CD4-positive, alpha-beta T cell (primary cell): ENCODE data around the gene ACE. TPM values are rescaled to one million over a fixed set of nuclear protein-coding genes. Genes with fewer than 3 reads are reported as not detected.

Experiments
- ATAC-seq: fragments of 200-7000 bp; cut with Tn5 transposase; one replicate; pipeline ENCODE4 v1.10.0; 2022; ENCODE audit warnings: mild to moderate bottlenecking; ENCODE audit not compliant: poor library complexity
- CTCF ChIA-PET: fragments of 350-600 bp; sonication (Branson Sonifier 250); formaldehyde crosslinking; loops from one replicate; lab custom pipeline; 2021; ENCODE audit warnings: antibody characterized with exemption, inconsistent platforms; lab: Charles Lee
- POLR2A ChIA-PET: fragments of 350-600 bp; sonication (Branson Sonifier 250); formaldehyde crosslinking; loops from one replicate; lab custom pipeline; 2021; ENCODE audit warnings: antibody characterized with exemption, inconsistent platforms; lab: Charles Lee
- DNase-seq, 14 experiments: peaks; one replicate each; pipeline ENCODE4 v3.0.0-alpha.2; 2013 to 2020; ENCODE audit warnings: mixed read lengths in 2 of 14
- H3K27ac ChIP-seq, 2 donors: one replicate each; pipeline versions ENCODE4 v1.5.1 to v1.7.0; 2013; ENCODE audit warnings: low read length in 2 of 2, low read depth in 1 of 2, mild to moderate bottlenecking in 1 of 2
- H3K27me3 ChIP-seq, 2 experiments: 1 replicate in 1 of 2; 2 replicates in 1 of 2; pipeline versions ENCODE4 v1.6.1 to v1.7.0; 2013; ENCODE audit warnings: low read length in 2 of 2, control low read depth in 1 of 2, mild to moderate bottlenecking in 1 of 2, moderate library complexity in 1 of 2; ENCODE audit not compliant: insufficient read depth in 2 of 2, control insufficient read depth in 1 of 2
- H3K36me3 ChIP-seq: one replicate; pipeline ENCODE4 v1.6.1; 2013; ENCODE audit warnings: low read length, control low read depth; ENCODE audit not compliant: insufficient read depth
- H3K4me1 ChIP-seq: one replicate; pipeline ENCODE4 v1.6.1; 2013; ENCODE audit warnings: low read length, control low read depth; ENCODE audit not compliant: insufficient read depth
- H3K4me3 ChIP-seq: one replicate; pipeline ENCODE4 v1.5.1; 2013; ENCODE audit warnings: mild to moderate bottlenecking, low read length, moderate library complexity
- H3K9me3 ChIP-seq, 2 experiments: 1 replicate in 1 of 2; 2 replicates in 1 of 2; pipeline versions ENCODE4 v1.6.1 to v1.7.0; 2013; ENCODE audit warnings: low read length in 2 of 2, mild to moderate bottlenecking in 2 of 2, control low read depth in 1 of 2, moderate library complexity in 1 of 2; ENCODE audit not compliant: control insufficient read depth in 1 of 2, insufficient read depth in 1 of 2
- H3K27ac Mint-ChIP-seq: one replicate; pipeline ENCODE4 v1.8.0; 2020; ENCODE audit warnings: mixed read lengths
- H3K27me3 Mint-ChIP-seq: one replicate; pipeline ENCODE4 v1.8.0; 2021; ENCODE audit warnings: mixed read lengths
- H3K36me3 Mint-ChIP-seq: one replicate; pipeline ENCODE4 v1.8.0; 2021; ENCODE audit warnings: low read depth, mixed read lengths
- H3K4me1 Mint-ChIP-seq: one replicate; pipeline ENCODE4 v1.8.0; 2021; ENCODE audit warnings: low read depth, mixed read lengths
- H3K4me3 Mint-ChIP-seq: one replicate; pipeline ENCODE4 v1.8.0; 2020; ENCODE audit warnings: mild to moderate bottlenecking, mixed read lengths
- H3K9me3 Mint-ChIP-seq: one replicate; pipeline ENCODE4 v1.8.0; 2020; ENCODE audit warnings: mixed read lengths
- intact Hi-C, 2 experiments: fragments of 100-400 bp; cut with DNase I in 1 of 2; cut with micrococcal nuclease in 1 of 2; formaldehyde crosslinking; loops; one replicate each; pipeline versions ENCODE4 v1.15.1 to v1.9.0; 2023 to 2025; cut with DNase I, micrococcal nuclease
- total RNA-seq, 174 experiments: library from RNA in 2 of 174; stranded (reverse) in 2 of 174; gene quantifications; one replicate each; pipeline ENCODE4 v1.2.3 and lab custom pipeline; 2021 to 2026
- TF ChIP-seq, protein P1 (sequence below): fragments of 200-600 bp; IDR thresholded peaks from one replicate; pipeline ENCODE4 v1.8.0; 2022; ENCODE audit warnings: antibody characterized with exemption, mild to moderate bottlenecking

Gene ACE
- total RNA-seq, 2 experiments from 2014 or later, result 7.4 to 10.2 TPM

DNA sequence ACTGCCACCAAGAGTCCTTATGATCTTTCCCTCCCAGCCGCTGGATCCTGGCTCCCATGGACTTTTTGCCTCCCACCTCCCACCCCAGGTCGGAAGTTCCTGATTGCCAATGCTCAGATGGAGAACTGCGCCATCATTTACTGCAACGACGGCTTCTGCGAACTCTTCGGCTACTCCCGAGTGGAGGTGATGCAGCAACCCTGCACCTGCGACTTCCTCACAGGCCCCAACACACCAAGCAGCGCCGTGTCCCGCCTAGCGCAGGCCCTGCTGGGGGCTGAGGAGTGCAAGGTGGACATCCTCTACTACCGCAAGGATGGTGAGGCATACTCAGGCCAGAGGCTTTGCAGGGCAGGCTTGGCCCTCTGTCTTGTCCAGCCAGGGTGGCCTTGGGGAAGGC, 47.2 kb downstream of the ACE start:
- H3K27ac Mint-ChIP-seq, result no peak overlapping the region
- TF ChIP-seq, protein P1, sequence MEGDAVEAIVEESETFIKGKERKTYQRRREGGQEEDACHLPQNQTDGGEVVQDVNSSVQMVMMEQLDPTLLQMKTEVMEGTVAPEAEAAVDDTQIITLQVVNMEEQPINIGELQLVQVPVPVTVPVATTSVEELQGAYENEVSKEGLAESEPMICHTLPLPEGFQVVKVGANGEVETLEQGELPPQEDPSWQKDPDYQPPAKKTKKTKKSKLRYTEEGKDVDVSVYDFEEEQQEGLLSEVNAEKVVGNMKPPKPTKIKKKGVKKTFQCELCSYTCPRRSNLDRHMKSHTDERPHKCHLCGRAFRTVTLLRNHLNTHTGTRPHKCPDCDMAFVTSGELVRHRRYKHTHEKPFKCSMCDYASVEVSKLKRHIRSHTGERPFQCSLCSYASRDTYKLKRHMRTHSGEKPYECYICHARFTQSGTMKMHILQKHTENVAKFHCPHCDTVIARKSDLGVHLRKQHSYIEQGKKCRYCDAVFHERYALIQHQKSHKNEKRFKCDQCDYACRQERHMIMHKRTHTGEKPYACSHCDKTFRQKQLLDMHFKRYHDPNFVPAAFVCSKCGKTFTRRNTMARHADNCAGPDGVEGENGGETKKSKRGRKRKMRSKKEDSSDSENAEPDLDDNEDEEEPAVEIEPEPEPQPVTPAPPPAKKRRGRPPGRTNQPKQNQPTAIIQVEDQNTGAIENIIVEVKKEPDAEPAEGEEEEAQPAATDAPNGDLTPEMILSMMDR, result no peak
- Histone ChIP-seq H3K4me1 (peaks cover 5% of the 10 kb centered on the region), H3K27ac (no peak overlapping the region), H3K27me3 (peaks cover 11 to 18% of the 10 kb centered on the region in 2 experiments), H3K36me3 (no peaks in the 10 kb centered on the region), H3K9me3 (peaks cover 0 to 14% of the 10 kb centered on the region in 2 experiments), H3K4me3 (no peak overlapping the region)
- no peak for ATAC-seq
- no peak overlapping the region for H3K4me3 Mint-ChIP-seq
- H3K4me1 Mint-ChIP-seq, result no peaks in the 10 kb centered on the region
- no peaks in the 10 kb centered on the region for H3K36me3 Mint-ChIP-seq
- peaks cover 31% of the 10 kb centered on the region for H3K27me3 Mint-ChIP-seq
- CTCF ChIA-PET, result no interaction called here
- DNase-seq, result no peak
- intact Hi-C loops, result no loop called here
- POLR2A ChIA-PET, result no interaction called here
- no peaks in the 10 kb centered on the region for H3K9me3 Mint-ChIP-seq

DNA sequence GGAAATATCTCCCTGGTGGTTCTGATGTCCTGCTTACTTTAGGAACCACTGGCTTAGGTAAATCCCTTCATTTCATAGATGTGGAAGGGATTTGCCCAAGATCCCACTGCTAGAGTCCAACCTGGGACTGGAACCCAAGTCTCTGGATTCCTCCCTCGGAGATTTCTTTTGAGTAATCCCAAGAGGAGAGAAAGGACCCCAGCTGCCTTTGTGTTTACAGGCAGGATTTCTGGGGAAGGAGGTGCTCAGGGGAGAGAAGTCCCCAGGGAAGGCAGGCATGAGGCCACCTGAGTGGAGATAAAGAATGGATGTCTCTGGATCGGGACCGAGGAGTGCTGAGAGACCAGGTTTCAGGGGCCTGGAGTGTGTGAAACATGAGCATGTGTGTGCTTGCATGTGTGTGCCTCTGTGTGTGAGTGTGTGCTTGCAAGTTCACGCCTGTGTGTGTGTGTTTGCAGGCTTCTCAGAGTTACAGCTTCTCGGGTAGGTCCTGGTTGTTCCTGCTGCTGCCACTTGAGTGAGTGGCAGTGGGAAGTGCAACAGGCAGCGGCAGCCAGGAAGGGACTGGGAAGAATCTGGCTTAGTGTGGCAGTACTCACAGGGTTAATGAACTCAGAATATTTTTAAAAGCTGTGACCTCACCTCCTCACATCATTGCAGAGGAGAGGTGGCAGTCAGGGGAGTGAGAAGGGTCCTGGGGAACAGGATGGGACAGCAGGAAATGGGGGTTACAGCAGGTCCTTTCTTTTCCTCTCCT, 48.5 kb downstream of the ACE start:
- DNase-seq, result no peak
- H3K36me3 ChIP-seq, result no peaks in the 10 kb centered on the region
- Mint-ChIP-seq H3K27ac (no peak overlapping the region), H3K4me1 (no peaks in the 10 kb centered on the region), H3K27me3 (peaks cover 31% of the 10 kb centered on the region), H3K9me3 (no peaks in the 10 kb centered on the region), H3K4me3 (no peak overlapping the region), H3K36me3 (no peaks in the 10 kb centered on the region)
- POLR2A ChIA-PET, result no interaction called here
- ATAC-seq, result no peak
- CTCF ChIA-PET, result no interaction called here
- H3K4me1 ChIP-seq, result peaks cover 5% of the 10 kb centered on the region
- H3K9me3 ChIP-seq, result peaks cover 0 to 8% of the 10 kb centered on the region in 2 experiments
- TF ChIP-seq, protein P1, result no peak
- intact Hi-C loops, result no loop called here
- H3K27me3 ChIP-seq, result peaks cover 11 to 18% of the 10 kb centered on the region in 2 experiments
- no peak overlapping the region for H3K4me3 ChIP-seq
- H3K27ac ChIP-seq, result no peak overlapping the region

DNA sequence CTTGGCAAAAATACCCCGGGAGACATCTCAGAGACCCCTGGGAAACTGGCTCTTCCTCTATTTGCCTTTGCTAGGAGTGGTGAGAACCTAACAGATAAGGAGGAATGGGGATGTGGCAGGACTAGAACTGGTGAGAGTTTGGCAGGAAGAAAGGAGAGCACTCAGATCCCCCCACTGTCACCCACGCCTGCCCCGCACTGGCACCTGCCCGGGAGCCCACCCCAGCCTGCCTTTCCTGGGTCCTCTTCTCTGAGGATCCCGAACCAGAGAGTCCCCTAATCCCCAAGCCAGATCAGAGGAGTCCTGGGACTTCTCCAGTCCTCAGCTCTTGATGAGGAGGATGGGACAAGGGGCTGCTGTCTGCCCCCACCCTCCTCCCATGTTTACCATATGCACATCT, 50.0 kb downstream of the ACE start:
- intact Hi-C loops, result no loop called here
- H3K27ac ChIP-seq, result no peak overlapping the region
- no peak for ATAC-seq
- ChIA-PET POLR2A (no interaction called here), CTCF (no interaction called here)
- no peak overlapping the region for H3K4me3 ChIP-seq
- peaks cover 0 to 8% of the 10 kb centered on the region in 2 experiments for H3K9me3 ChIP-seq
- H3K9me3 Mint-ChIP-seq, result no peaks in the 10 kb centered on the region
- H3K27ac Mint-ChIP-seq, result no peak overlapping the region
- DNase-seq, result no peak
- H3K4me1 ChIP-seq, result peaks cover 5% of the 10 kb centered on the region
- TF ChIP-seq, protein P1, result no peak
- no peak overlapping the region for H3K4me3 Mint-ChIP-seq
- H3K36me3 Mint-ChIP-seq, result no peaks in the 10 kb centered on the region
- H3K27me3 ChIP-seq, result peaks cover 11 to 14% of the 10 kb centered on the region in 2 experiments
- no peaks in the 10 kb centered on the region for H3K4me1 Mint-ChIP-seq
- peaks cover 17% of the 10 kb centered on the region for H3K27me3 Mint-ChIP-seq
- H3K36me3 ChIP-seq, result no peaks in the 10 kb centered on the region
